ENCODE data around the gene MZT2A.
"Not testable (repeated sequence)": the region's sequence is repeated elsewhere in the genome, so short reads cannot be mapped to it uniquely, and the experiment has no call there.

- not testable (repeated sequence) for TF ChIP-seq CTCF (conservative IDR thresholded peaks at IDR 0.05; ENCODE audit: low read length); EZH2phosphoT487 (IDR thresholded peaks at IDR 0.05; ENCODE audit: borderline replicate concordance, low read depth, low read length)
Measured at GRCh38 chr2:131492015-131492417, at the start of gene MZT2A.

All from OCI-LY7 (cell line).